Left ventricle myocardium inferior (tissue), 1 donor: Measurements from ENCODE around the gene CIT. TPM values are rescaled to one million over a fixed set of nuclear protein-coding genes. Genes with fewer than 3 reads are reported as not detected.

Experiments
- DNase-seq: peaks from one replicate; pipeline ENCODE4 v3.0.0-alpha.2; 2020
- H3K27ac ChIP-seq: fragments of 200-600 bp; replicated peaks from 2 replicates; pipeline ENCODE4 v1.8.0; 2021
- H3K27me3 ChIP-seq: fragments of 200-600 bp; 2 replicates; pipeline ENCODE4 v1.8.0; 2021; ENCODE audit warnings: low read depth
- H3K36me3 ChIP-seq: fragments of 200-600 bp; 2 replicates; pipeline ENCODE4 v1.8.0; 2021
- H3K4me1 ChIP-seq: fragments of 200-600 bp; 2 replicates; pipeline ENCODE4 v1.8.0; 2021
- H3K4me3 ChIP-seq: fragments of 200-600 bp; 2 replicates; pipeline ENCODE4 v1.8.0; 2021; ENCODE audit warnings: mild to moderate bottlenecking, moderate library complexity
- H3K9me3 ChIP-seq: fragments of 200-600 bp; replicated peaks from 2 replicates; pipeline ENCODE4 v1.8.0; 2021
- intact Hi-C: fragments of 100-400 bp; cut with micrococcal nuclease; formaldehyde crosslinking; loops from one replicate; pipeline ENCODE4 v1.11.0; 2022
- total RNA-seq: library from RNA; stranded (reverse); fragmentation: NEBNext Ultra II Directional; extraction: Animal tissue kit (Norgen Biotek cat#: 25700); gene quantifications from one replicate; pipeline ENCODE4 v1.2.1, GENCODE V29; 2021
- TF ChIP-seq, protein P1 (sequence below): fragments of 200-600 bp; IDR thresholded peaks from 2 replicates; pipeline ENCODE4 v1.8.0; 2021; ENCODE audit warnings: antibody characterized with exemption, mild to moderate bottlenecking, borderline replicate concordance
- donor health status: DM: no; HTN: yes; CAD: no; lungs with severe emphysema.

The CIT gene
- total RNA-seq, 1 donor from 2014 or later: 0.96 TPM

DNA sequence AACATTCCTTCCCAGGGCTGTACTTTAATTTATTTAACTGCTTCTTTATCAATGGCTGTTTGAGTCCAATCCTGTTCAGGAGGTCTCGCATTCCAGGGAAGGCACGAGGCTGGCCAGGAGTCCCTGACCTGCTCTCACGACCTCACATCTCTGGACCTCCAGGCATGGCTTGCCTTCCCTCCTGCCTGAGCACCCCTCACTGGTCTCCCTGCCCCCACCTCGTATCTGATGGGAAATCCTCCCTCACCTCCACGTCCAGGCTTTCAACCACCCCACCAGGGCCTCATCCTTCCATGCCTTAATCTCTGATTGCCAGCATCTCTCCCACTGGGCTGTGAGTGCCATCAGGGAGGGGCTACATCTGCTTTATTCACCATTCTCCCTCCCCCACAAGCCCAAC lies 180.2 kb downstream of the CIT start:
- TF ChIP-seq, protein P1, sequence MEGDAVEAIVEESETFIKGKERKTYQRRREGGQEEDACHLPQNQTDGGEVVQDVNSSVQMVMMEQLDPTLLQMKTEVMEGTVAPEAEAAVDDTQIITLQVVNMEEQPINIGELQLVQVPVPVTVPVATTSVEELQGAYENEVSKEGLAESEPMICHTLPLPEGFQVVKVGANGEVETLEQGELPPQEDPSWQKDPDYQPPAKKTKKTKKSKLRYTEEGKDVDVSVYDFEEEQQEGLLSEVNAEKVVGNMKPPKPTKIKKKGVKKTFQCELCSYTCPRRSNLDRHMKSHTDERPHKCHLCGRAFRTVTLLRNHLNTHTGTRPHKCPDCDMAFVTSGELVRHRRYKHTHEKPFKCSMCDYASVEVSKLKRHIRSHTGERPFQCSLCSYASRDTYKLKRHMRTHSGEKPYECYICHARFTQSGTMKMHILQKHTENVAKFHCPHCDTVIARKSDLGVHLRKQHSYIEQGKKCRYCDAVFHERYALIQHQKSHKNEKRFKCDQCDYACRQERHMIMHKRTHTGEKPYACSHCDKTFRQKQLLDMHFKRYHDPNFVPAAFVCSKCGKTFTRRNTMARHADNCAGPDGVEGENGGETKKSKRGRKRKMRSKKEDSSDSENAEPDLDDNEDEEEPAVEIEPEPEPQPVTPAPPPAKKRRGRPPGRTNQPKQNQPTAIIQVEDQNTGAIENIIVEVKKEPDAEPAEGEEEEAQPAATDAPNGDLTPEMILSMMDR: no peak
- intact Hi-C loops: no loop called here

DNA sequence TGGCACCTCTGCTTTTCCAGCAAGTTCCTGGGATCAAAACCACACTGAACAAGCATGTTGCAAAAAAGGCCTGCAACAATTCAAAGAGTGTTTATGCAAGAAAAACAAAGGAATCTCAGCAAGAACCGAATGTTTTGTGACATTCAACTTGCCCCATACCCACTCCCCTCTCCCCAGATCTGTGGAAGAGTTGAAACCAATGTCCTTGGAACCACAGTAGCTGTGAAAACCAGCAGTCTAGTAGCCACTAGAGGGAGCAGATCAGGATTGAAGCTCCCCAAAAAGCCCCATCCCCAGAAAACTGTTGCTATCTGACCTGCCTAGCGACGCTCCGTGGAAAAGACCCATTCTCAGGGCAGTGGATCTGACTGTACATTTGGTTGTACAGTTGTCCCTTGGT lies 182.1 kb downstream of the CIT start:
- H3K36me3 ChIP-seq: no peaks in the 10 kb centered on the region
- TF ChIP-seq, protein P1: peak; percentile 47
- intact Hi-C loops: no loop called here

More for the DNA sequence above, 180.2 kb downstream of the CIT start:
- no peaks in the 10 kb centered on the region for H3K27me3 ChIP-seq
- no peak overlapping the region for H3K27ac ChIP-seq
- H3K9me3 ChIP-seq: no peaks in the 10 kb centered on the region
- H3K4me3 ChIP-seq: no peak overlapping the region
- no peaks in the 10 kb centered on the region for H3K36me3 ChIP-seq
- no peak for DNase-seq
- H3K4me1 ChIP-seq: peaks cover 24% of the 10 kb centered on the region

DNA sequence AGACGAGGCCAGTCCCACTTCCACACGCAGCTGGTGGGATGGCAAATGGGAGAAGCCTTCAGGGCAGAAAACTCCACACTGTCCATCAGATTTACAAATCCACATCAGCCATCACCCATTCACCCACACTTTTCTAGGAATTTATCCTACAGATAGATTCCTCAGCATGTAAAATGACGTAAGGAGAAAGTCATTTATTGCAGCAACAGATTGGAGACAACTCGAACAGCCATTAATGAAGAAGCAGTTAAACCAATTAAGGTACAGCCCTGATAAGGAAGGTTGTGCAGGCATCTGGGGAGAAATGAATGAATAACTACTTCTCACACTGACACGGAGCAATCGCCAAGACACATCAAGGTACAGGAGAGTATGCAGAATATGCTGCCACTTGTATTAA lies 183.0 kb downstream of the CIT start:
- Histone ChIP-seq H3K27me3 (no peaks in the 10 kb centered on the region), H3K9me3 (no peaks in the 10 kb centered on the region), H3K27ac (peak overlapping the region; percentile 74), H3K4me3 (no peak overlapping the region), H3K4me1 (peaks cover 29% of the 10 kb centered on the region), H3K36me3 (no peaks in the 10 kb centered on the region)
- DNase-seq: no peak
- intact Hi-C loops: no loop called here
- TF ChIP-seq, protein P1: no peak

More for the DNA sequence above, 182.1 kb downstream of the CIT start:
- Histone ChIP-seq H3K4me1 (peaks cover 29% of the 10 kb centered on the region), H3K27ac (no peak overlapping the region), H3K27me3 (no peaks in the 10 kb centered on the region), H3K9me3 (no peaks in the 10 kb centered on the region), H3K4me3 (no peak overlapping the region)
- DNase-seq: no peak

DNA sequence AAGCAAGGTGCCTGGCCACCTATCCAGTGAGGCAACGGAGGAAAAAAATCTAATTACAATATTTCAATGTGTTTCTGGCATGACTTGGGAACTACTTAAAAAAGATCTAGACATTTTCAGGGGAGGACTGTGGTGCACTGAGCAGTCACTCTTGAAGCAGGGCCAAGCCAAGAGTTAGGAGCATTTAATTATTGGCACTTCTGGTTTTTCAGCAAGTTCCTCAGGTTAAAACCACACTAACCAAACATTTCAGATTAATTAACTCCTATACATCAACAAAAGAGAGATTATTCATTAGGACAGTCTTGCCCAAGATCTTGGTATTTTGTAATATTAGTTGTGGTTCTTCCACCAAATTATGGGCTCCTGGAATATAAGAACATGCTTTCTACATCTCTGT lies 183.6 kb downstream of the CIT start:
- H3K27ac ChIP-seq: peak overlapping the region; percentile 74
- H3K9me3 ChIP-seq: no peaks in the 10 kb centered on the region
- intact Hi-C loops: no loop called here

DNA sequence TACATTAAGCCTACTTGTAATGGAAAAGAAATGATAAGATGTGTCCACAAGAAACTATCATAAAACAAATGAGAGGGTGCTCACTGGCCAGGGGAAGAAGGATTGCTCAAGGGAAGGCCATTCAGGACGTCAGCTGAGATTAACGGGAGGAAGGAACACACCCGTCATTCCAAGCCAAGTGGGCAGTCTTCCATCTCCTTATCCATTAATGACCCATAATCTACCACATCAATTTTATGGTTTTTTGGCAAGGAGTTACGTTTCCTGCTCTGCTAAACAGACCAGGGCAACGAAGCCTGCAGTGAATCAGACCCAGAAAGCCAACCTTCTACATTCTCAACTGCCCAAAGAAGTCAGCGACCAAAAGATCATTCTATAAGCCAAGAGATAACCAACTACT lies 184.1 kb downstream of the CIT start:
- Histone ChIP-seq H3K4me1 (peaks cover 29% of the 10 kb centered on the region), H3K36me3 (no peaks in the 10 kb centered on the region), H3K27ac (peak overlapping the region; percentile 74), H3K27me3 (no peaks in the 10 kb centered on the region), H3K9me3 (no peaks in the 10 kb centered on the region), H3K4me3 (no peak overlapping the region)
- TF ChIP-seq, protein P1: no peak
- no peak for DNase-seq
- intact Hi-C loops: no loop called here

More for the DNA sequence above, 183.6 kb downstream of the CIT start:
- H3K27me3 ChIP-seq: no peaks in the 10 kb centered on the region
- H3K36me3 ChIP-seq: no peaks in the 10 kb centered on the region
- peaks cover 29% of the 10 kb centered on the region for H3K4me1 ChIP-seq
- no peak for DNase-seq
- TF ChIP-seq, protein P1: no peak
- no peak overlapping the region for H3K4me3 ChIP-seq
